ENCODE measurements around the gene PREB.

PREB gene

GRCh38 chr2:27138111-27138510 lies 3.7 kb upstream of the PREB start:
- Histone ChIP-seq H3K9me3 (ENCODE audit: severe bottlenecking) (no peaks in the 10 kb centered on the region), H3K27me3 (ENCODE audit: insufficient read depth, poor library complexity, severe bottlenecking) (no peaks in the 10 kb centered on the region)
- ATAC-seq (ENCODE audit: low read depth), result no peak

GRCh38 chr2:27137322-27137935 lies 3.0 kb upstream of the PREB start:
- H3K27ac ChIP-seq (ENCODE audit: poor library complexity, severe bottlenecking), result no peak overlapping the region
- peaks cover 6% of the 10 kb centered on the region for H3K4me1 ChIP-seq (ENCODE audit: insufficient read depth, poor library complexity, severe bottlenecking)
- H3K9me3 ChIP-seq (ENCODE audit: severe bottlenecking), result no peaks in the 10 kb centered on the region
- peaks cover 10% of the 10 kb centered on the region for H3K36me3 ChIP-seq (ENCODE audit: low read depth)
- no peak for ATAC-seq (ENCODE audit: low read depth)
- H3K4me3 ChIP-seq (ENCODE audit: severe bottlenecking), result no peak overlapping the region
- no peak for DNase-seq (ENCODE audit: low spot score)
- H3K27me3 ChIP-seq (ENCODE audit: insufficient read depth, poor library complexity, severe bottlenecking), result no peaks in the 10 kb centered on the region
- TF ChIP-seq, protein P1, sequence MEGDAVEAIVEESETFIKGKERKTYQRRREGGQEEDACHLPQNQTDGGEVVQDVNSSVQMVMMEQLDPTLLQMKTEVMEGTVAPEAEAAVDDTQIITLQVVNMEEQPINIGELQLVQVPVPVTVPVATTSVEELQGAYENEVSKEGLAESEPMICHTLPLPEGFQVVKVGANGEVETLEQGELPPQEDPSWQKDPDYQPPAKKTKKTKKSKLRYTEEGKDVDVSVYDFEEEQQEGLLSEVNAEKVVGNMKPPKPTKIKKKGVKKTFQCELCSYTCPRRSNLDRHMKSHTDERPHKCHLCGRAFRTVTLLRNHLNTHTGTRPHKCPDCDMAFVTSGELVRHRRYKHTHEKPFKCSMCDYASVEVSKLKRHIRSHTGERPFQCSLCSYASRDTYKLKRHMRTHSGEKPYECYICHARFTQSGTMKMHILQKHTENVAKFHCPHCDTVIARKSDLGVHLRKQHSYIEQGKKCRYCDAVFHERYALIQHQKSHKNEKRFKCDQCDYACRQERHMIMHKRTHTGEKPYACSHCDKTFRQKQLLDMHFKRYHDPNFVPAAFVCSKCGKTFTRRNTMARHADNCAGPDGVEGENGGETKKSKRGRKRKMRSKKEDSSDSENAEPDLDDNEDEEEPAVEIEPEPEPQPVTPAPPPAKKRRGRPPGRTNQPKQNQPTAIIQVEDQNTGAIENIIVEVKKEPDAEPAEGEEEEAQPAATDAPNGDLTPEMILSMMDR (IDR thresholded peaks at IDR 0.05; ENCODE audit: poor library complexity, severe bottlenecking), result no peak

More at GRCh38 chr2:27138111-27138510, 3.7 kb upstream of the PREB start:
- H3K4me3 ChIP-seq (ENCODE audit: severe bottlenecking), result no peak overlapping the region
- TF ChIP-seq, protein P1 (IDR thresholded peaks at IDR 0.05; ENCODE audit: poor library complexity, severe bottlenecking), result no peak
- no peak for DNase-seq (ENCODE audit: low spot score)
- H3K27ac ChIP-seq (ENCODE audit: poor library complexity, severe bottlenecking), result no peak overlapping the region
- peaks cover 5% of the 10 kb centered on the region for H3K4me1 ChIP-seq (ENCODE audit: insufficient read depth, poor library complexity, severe bottlenecking)
- H3K36me3 ChIP-seq (ENCODE audit: low read depth), result peaks cover 4% of the 10 kb centered on the region

DNA sequence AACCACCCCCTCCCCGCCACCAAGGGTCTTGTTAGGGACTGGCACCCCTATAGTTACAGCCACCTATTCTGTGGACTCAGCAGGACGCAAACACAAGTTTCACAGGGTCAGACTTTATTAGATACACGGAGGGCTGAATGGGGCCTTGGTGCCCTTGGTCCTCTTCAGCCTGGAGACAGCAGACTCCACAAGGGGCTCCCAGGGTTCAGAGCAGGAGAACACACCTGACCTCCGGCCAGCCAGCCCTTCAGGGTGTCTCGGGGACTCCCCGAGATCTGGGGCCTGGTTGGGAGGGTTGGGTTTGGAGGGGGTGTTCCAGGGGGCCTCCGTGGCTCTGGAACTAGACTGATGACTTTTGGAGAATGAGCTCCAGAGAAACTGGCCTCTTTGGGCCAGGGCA lies 2.3 kb upstream of the PREB start:
- no peak for ATAC-seq (ENCODE audit: low read depth)
- TF ChIP-seq, protein P1 (IDR thresholded peaks at IDR 0.05; ENCODE audit: poor library complexity, severe bottlenecking), result no peak

DNA sequence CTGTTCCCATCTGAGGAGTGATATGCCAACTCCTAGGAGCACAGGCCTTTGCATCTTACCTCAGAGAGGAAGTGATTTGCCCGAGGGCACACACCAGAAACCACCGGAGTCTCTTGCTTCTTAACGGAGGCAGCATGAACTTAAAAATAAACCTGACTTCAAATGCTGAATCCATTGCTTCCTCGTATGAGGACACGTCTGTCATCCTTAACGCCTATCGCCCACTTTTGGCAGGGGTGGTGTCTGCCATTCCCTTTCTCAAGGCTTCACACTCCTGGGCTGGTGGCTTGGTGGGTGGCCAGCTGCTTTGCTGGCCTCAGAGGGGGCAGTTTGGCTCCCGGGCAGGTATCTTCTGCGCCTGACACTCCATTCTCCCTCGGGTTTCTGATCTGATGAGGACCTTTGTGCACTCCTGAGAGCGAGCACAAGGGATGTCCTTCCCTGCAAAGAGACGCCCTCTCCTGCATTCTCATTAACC lies 1.1 kb upstream of the PREB start:
- H3K36me3 ChIP-seq (ENCODE audit: low read depth), result peaks cover 27% of the 10 kb centered on the region

More for the DNA sequence above, 2.3 kb upstream of the PREB start:
- Histone ChIP-seq H3K36me3 (ENCODE audit: low read depth) (peaks cover 17% of the 10 kb centered on the region), H3K4me1 (ENCODE audit: insufficient read depth, poor library complexity, severe bottlenecking) (peaks cover 6% of the 10 kb centered on the region), H3K27ac (ENCODE audit: poor library complexity, severe bottlenecking) (no peak overlapping the region), H3K4me3 (ENCODE audit: severe bottlenecking) (no peak overlapping the region), H3K27me3 (ENCODE audit: insufficient read depth, poor library complexity, severe bottlenecking) (no peaks in the 10 kb centered on the region), H3K9me3 (ENCODE audit: severe bottlenecking) (no peaks in the 10 kb centered on the region)
- DNase-seq (ENCODE audit: low spot score), result no peak

More for the DNA sequence above, 1.1 kb upstream of the PREB start:
- no peak overlapping the region for H3K27ac ChIP-seq (ENCODE audit: poor library complexity, severe bottlenecking)
- no peaks in the 10 kb centered on the region for H3K27me3 ChIP-seq (ENCODE audit: insufficient read depth, poor library complexity, severe bottlenecking)
- ATAC-seq (ENCODE audit: low read depth) (no peak), DNase-seq (ENCODE audit: low spot score) (no peak)
- H3K4me3 ChIP-seq (ENCODE audit: severe bottlenecking), result no peak overlapping the region
- TF ChIP-seq, protein P1 (IDR thresholded peaks at IDR 0.05; ENCODE audit: poor library complexity, severe bottlenecking), result no peak
- H3K9me3 ChIP-seq (ENCODE audit: severe bottlenecking), result no peaks in the 10 kb centered on the region
- H3K4me1 ChIP-seq (ENCODE audit: insufficient read depth, poor library complexity, severe bottlenecking), result peaks cover 6% of the 10 kb centered on the region

All from RWPE2 (cell line).